HL-60 (cell line): ENCODE results near the gene SLC26A1.

Experiments
- DNase-seq, 2 experiments: peaks; one replicate each; pipeline ENCODE4 v3.0.0-alpha.2; 2010 to 2020; ENCODE audit warnings: low read depth in 1 of 2, low spot score in 1 of 2
- H3K27ac ChIP-seq: fragments of 250-450 bp; sonication (Bioruptor Pico); replicated peaks from 2 replicates; pipeline ENCODE4 v1.5.1; 2020; ENCODE audit warnings: mild to moderate bottlenecking, moderate library complexity
- H3K27me3 ChIP-seq: fragments of 250-450 bp; sonication (Bioruptor Pico); 2 replicates; pipeline ENCODE4 v1.5.1; 2021; ENCODE audit warnings: mild to moderate bottlenecking, moderate library complexity; ENCODE audit not compliant: insufficient read depth, poor library complexity, severe bottlenecking
- H3K4me3 ChIP-seq: replicated peaks from 2 replicates; pipeline ENCODE4 v1.5.1; 2011; ENCODE audit warnings: mild to moderate bottlenecking, control low read depth, low read length; ENCODE audit not compliant: insufficient read depth
- GABPA ChIP-seq: IDR thresholded peaks from 2 replicates; pipeline ENCODE4 v1.6.1; 2012; ENCODE audit warnings: low read depth
- POLR2AphosphoS5 ChIP-seq: IDR thresholded peaks from 2 replicates; pipeline ENCODE4 v1.6.1; 2012; ENCODE audit warnings: low read depth
- SPI1 ChIP-seq: IDR thresholded peaks from 2 replicates; pipeline ENCODE4 v1.6.1; 2012; ENCODE audit warnings: low read depth, mild to moderate bottlenecking, borderline replicate concordance
- TF ChIP-seq, protein P1 (sequence below): IDR thresholded peaks from one replicate; pipeline ENCODE4 v1.5.1; 2011; ENCODE audit warnings: low read length, control low read depth, inconsistent platforms; ENCODE audit not compliant: insufficient read depth
- TF ChIP-seq, protein P2 (sequence below): IDR thresholded peaks from 2 replicates; pipeline ENCODE4 v1.6.1; 2012; ENCODE audit warnings: low read depth; ENCODE audit not compliant: insufficient replicate concordance

Gene SLC26A1

GRCh38 chr4:948101-948935 lies 44.9 kb downstream of the SLC26A1 start:
- Histone ChIP-seq H3K27ac (no peak overlapping the region), H3K4me3 (no peak overlapping the region), H3K27me3 (no peaks in the 10 kb centered on the region)
- no peak for TF ChIP-seq SPI1
- TF ChIP-seq, protein P1, sequence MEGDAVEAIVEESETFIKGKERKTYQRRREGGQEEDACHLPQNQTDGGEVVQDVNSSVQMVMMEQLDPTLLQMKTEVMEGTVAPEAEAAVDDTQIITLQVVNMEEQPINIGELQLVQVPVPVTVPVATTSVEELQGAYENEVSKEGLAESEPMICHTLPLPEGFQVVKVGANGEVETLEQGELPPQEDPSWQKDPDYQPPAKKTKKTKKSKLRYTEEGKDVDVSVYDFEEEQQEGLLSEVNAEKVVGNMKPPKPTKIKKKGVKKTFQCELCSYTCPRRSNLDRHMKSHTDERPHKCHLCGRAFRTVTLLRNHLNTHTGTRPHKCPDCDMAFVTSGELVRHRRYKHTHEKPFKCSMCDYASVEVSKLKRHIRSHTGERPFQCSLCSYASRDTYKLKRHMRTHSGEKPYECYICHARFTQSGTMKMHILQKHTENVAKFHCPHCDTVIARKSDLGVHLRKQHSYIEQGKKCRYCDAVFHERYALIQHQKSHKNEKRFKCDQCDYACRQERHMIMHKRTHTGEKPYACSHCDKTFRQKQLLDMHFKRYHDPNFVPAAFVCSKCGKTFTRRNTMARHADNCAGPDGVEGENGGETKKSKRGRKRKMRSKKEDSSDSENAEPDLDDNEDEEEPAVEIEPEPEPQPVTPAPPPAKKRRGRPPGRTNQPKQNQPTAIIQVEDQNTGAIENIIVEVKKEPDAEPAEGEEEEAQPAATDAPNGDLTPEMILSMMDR, result no peak
- no peak for TF ChIP-seq GABPA
- TF ChIP-seq POLR2AphosphoS5, result no peak
- TF ChIP-seq, protein P2, sequence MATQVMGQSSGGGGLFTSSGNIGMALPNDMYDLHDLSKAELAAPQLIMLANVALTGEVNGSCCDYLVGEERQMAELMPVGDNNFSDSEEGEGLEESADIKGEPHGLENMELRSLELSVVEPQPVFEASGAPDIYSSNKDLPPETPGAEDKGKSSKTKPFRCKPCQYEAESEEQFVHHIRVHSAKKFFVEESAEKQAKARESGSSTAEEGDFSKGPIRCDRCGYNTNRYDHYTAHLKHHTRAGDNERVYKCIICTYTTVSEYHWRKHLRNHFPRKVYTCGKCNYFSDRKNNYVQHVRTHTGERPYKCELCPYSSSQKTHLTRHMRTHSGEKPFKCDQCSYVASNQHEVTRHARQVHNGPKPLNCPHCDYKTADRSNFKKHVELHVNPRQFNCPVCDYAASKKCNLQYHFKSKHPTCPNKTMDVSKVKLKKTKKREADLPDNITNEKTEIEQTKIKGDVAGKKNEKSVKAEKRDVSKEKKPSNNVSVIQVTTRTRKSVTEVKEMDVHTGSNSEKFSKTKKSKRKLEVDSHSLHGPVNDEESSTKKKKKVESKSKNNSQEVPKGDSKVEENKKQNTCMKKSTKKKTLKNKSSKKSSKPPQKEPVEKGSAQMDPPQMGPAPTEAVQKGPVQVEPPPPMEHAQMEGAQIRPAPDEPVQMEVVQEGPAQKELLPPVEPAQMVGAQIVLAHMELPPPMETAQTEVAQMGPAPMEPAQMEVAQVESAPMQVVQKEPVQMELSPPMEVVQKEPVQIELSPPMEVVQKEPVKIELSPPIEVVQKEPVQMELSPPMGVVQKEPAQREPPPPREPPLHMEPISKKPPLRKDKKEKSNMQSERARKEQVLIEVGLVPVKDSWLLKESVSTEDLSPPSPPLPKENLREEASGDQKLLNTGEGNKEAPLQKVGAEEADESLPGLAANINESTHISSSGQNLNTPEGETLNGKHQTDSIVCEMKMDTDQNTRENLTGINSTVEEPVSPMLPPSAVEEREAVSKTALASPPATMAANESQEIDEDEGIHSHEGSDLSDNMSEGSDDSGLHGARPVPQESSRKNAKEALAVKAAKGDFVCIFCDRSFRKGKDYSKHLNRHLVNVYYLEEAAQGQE, result no peak
- no peak for DNase-seq

DNA sequence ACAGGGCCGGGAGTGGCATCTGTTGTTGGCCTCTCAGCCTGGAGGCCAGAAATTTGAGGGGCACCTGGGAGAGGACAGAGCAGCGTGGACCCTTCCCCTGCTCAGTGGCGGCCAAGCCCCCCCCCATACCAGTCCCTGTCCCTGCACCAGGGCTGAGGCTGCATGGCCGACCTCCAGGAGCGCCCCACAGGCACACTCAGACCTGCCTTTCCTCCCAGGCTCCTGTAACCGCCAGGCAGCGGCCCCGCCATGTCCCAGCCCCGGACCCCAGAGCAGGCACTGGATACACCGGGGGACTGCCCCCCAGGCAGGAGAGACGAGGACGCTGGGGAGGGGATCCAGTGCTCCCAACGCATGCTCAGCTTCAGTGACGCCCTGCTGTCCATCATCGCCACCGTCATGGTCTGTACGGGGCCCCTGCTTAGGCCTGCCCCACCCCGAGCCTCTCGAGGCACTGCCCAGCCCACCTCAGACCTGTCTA lies 45.7 kb downstream of the SLC26A1 start:
- TF ChIP-seq SPI1 (no peak), POLR2AphosphoS5 (no peak)
- TF ChIP-seq, protein P2, result no peak
- Histone ChIP-seq H3K27me3 (no peaks in the 10 kb centered on the region), H3K4me3 (no peak overlapping the region), H3K27ac (no peak overlapping the region)
- no peak for DNase-seq

DNA sequence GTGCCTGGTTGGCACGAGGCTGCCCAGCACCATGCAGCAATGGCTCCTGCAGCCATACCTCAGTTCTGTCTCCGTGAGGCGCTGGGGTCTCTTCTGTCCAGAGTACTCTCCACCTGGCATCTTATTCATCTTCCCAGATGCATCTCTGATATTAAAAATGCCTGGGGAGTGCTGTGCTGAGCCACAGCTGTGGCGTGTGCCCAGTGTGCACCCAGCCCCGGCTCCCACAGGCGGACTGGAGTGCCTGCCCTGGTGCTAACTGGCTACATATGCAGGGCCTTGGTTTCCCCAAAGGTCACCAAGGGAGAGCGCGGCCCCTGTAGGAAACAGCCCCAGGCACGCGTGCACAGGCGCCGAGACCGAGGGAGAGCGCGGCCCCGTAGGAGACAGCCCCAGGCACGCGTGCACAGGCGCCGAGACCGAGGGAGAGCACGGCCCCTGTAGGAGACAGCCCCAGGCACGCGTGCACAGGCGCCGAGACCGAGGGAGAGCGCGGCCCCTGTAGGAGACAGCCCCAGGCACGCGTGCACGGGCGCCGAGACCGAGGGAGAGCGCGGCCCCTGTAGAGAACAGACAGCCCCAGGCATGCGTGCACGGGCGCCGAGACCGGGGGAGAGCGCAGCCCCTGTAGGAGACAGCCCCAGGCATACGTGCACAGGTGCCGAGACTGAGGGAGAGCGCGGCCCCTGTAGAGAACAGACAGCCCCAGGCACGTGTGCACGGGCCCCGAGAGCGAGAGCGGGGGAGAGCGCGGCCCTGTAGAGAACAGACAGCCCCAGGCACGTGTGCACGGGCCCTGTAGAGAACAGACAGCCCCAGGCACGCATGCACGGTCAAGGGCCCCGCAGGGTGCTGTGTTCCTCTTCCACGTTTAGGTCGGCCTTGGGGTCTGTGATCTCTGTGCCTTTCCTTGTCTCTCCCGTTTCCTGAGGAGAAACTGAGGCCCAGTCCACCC lies 46.4 kb downstream of the SLC26A1 start:
- TF ChIP-seq POLR2AphosphoS5 (no peak), GABPA (no peak)
- TF ChIP-seq, protein P2, result no peak
- TF ChIP-seq, protein P1, result no peak
- no peak for DNase-seq
- H3K27me3 ChIP-seq, result no peaks in the 10 kb centered on the region
- no peak overlapping the region for H3K27ac ChIP-seq
- H3K4me3 ChIP-seq, result no peak overlapping the region
